NCI-H1694 treated with DMSO at 0.1 percent for 48 hours (cell line): ENCODE data around the gene SCG5.
"Not testable (repeated sequence)": the region's sequence is repeated elsewhere in the genome, so short reads cannot be mapped to it uniquely, and the experiment has no call there.

Experiments
- DNase-seq: peaks from one replicate; lab custom pipeline; 2025; lab: John Stamatoyannopoulos, UW

Gene SCG5, protein sequence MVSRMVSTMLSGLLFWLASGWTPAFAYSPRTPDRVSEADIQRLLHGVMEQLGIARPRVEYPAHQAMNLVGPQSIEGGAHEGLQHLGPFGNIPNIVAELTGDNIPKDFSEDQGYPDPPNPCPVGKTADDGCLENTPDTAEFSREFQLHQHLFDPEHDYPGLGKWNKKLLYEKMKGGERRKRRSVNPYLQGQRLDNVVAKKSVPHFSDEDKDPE

DNA sequence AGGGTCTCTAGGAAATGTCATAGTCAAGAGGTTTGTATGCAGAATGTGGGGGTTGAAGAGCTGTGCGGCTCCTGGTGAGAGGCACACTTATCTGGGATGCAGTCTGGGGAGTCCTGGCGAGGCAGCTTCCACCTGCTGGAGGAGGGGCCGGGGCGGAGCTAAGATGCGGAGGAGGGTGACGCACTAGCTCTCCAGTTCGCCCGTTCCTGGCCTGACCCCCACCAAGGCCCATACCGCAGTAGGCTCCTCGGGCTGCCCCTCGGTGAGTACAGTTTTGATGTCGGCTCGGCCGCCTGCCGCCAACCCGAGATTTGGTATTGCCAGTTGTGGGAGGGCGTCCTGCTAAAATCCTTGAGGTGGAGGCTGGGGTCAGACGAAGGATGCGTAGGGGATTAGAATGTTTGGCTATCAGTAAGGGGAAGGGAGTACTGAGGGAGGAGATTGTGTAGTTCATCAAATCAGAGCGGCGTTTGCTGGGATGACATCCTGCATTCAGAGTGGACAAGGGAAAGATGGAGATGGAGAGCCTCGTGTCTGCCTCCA is at the start of gene SCG5:
TSS of gene SCG5 (plus strand) at position 194 of the 543 bp plus-strand sequence. CDS start 1,883 bp downstream, outside the sequence.
- DNase-seq: no peak

DNA sequence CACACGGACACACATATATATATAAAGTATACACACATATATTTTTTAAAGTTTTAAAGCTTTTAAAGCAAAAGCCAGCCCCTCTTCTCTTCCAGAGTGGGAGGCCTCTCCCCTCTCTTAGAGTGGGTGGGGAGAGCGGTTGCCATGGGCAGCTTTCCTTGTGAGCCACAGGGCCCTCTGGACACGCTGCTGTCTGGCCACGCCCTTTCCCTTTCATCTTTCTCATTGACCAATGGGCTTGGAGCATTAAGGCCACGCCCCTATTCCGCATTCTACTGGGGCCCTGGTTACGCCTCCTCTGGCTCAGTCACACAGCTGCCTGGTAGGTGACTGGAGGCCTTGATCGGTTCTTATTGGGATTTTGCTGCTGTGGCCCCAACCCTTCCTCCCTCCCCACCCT is 48.4 kb upstream of the SCG5 start, which contains the start of gene GOLGA8N:
TSS of gene GOLGA8N (plus strand) at position 306 of the 400 bp plus-strand sequence.
- not testable (repeated sequence) for DNase-seq

DNA sequence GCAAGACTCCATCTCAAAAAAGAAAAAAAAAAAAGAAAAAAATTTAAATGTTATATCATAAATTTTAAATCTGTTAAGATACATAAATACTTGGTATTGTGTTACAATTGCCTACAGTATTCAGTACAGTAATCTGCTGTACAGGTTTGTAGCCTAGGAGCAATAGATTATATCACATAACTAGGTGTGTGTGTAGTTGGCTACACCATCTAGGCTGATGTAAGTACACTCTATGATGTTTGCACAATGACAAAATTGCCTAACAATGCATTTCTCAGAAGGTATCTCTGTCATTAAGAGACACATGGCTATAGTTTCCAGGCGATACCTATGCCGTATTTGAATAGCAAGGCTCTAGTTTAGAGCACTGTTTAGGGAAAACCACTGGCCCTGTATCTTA is 32.0 kb upstream of the SCG5 start:
- DNase-seq: not testable (repeated sequence)

- DNase-seq: not testable (repeated sequence)
These were observed 30.8 kb upstream of the SCG5 start for GRCh38 chr15:32610719-32611118.

DNA sequence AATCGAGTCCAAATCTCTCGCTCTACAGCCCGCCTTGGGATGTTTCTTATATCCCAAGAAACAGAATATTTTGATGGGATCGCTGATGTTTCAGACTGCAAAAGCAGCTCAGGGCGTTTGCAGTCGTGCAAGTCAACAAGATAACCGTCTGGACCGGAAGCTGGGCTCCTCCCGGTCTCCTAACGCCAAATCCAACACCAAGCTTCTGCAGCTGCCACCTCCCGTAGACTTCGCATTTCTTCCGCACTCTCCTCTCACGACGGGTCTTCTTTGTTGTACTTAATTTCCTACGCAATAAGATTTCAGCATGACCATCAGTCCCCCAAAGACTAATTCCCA is 26.8 kb upstream of the SCG5 start:
- DNase-seq: not testable (repeated sequence)

GRCh38 chr15:32615051-32615870 is 26.2 kb upstream of the SCG5 start, which contains the start of gene ARHGAP11A:
ARHGAP11A (plus strand) TSS chr15:32615504; CDS start chr15:32616212, 708 bp downstream.
- DNase-seq: not testable (repeated sequence)

- DNase-seq: not testable (repeated sequence)
These were observed 25.6 kb upstream of the SCG5 start for GRCh38 chr15:32615871-32616426.

DNA sequence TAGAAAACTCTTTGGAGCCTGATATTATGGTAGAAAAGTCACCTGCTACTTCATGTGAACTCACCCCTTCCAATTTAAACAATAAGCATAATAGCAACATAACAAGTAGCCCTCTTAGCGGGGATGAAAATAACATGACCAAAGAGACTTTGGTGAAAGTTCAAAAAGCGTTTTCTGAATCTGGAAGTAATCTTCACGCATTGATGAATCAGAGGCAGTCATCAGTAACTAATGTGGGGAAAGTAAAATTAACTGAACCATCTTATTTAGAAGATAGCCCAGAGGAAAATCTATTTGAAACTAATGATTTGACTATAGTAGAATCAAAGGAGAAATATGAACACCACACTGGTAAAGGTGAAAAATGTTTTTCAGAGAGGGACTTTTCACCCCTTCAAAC is 5.1 kb upstream of the SCG5 start:
- no peak for DNase-seq

DNA sequence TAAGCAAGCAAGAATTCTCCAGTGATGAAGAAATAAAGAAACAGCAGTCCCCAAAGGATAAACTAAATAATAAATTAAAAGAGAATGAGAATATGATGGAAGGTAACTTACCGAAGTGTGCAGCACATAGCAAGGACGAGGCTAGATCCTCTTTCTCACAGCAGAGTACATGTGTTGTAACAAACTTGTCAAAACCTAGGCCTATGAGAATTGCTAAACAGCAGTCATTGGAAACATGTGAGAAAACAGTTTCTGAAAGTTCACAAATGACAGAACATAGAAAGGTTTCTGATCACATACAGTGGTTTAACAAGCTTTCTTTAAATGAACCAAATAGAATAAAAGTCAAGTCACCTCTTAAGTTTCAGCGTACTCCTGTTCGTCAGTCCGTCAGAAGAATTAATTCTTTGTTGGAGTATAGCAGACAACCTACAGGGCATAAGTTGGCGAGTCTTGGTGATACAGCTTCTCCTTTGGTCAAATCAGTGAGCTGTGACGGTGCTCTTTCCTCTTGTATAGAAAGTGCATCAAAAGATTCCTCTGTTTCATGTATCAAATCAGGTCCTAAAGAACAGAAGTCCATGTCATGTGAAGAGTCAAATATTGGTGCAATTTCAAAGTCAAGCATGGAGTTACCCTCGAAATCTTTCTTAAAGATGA is 4.5 kb upstream of the SCG5 start:
- DNase-seq: no peak

DNA sequence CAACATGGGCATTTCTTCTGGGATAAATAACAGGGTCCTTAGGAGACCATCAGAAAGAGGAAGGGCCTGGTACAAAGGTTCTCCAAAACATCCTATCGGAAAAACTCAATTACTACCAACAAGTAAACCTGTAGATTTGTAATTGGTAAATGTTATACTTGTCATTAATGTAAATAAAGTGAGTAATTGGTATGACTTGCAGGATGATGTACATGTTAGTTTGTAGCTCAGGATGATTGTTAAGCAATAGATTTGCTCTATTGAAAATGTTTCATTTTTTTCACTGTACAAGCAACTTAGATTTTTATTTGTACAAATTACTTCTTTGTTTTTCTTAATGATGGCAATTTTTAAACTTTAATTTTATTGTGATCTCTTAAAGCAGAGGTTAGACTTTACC is 3.8 kb upstream of the SCG5 start:
- no peak for DNase-seq

GRCh38 chr15:32642667-32643435 is 1.3 kb downstream of the SCG5 start:
- DNase-seq: no peak

- DNase-seq: no peak
These were observed 2.5 kb downstream of the SCG5 start for GRCh38 chr15:32643907-32644445.

GRCh38 chr15:32646291-32646690 is 4.8 kb downstream of the SCG5 start:
- no peak for DNase-seq

- no peak for DNase-seq
These were observed 7.8 kb downstream of the SCG5 start for GRCh38 chr15:32649342-32649741.

- DNase-seq: no peak
These were observed 9.8 kb downstream of the SCG5 start for GRCh38 chr15:32651229-32651837.

- DNase-seq: no peak
These were observed 10.7 kb downstream of the SCG5 start for GRCh38 chr15:32652178-32652577.

GRCh38 chr15:32656091-32656490 is 14.6 kb downstream of the SCG5 start:
- no peak for DNase-seq

DNA sequence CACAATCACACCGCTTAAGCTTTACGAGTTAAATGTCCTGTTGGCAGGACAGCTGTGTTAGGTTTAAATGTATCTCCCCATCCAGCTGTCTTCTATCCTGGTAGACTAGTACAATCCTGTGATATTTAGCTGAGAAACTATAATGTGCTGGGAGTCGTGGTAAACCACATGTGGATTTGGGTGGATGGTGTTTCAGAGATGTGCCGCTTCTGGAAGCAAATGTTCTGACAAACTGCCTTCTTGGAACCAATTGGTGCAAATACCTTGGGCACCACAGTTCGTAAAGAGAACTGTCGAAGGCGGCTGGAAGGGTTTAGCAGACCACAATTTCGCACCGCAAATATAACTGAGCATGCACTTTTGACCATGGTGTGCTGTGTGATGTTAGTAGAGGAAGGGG is 15.0 kb downstream of the SCG5 start:
- no peak for DNase-seq

GRCh38 chr15:32657198-32657883 is 15.8 kb downstream of the SCG5 start:
- no peak for DNase-seq

GRCh38 chr15:32657941-32658340 is 16.4 kb downstream of the SCG5 start:
- no peak for DNase-seq
